ENCODE measurements around the gene TMEM175. TPM values are rescaled to one million over a fixed set of nuclear protein-coding genes. Genes with fewer than 3 reads are reported as not detected.

Gene TMEM175
- total and polyA plus RNA-seq, 2 experiments from 2014 or later = 31.2 to 36.5 TPM

GRCh38 chr4:963276-964225, 31.3 kb downstream of the TMEM175 start:
- no peak overlapping the region for H3K4me3 ChIP-seq
- no peaks in the 10 kb centered on the region for H3K36me3 ChIP-seq (ENCODE audit: low read depth)
- no peaks in the 10 kb centered on the region for H3F3A ChIP-seq (ENCODE audit: insufficient read depth)
- TF ChIP-seq EZH2phosphoT487 (IDR thresholded peaks at IDR 0.05; ENCODE audit: insufficient read depth, low read depth) (no peak), EZH2 (IDR thresholded peaks at IDR 0.05; ENCODE audit: insufficient read depth, poor library complexity, severe bottlenecking) (no peak)
- no peak overlapping the region for H3K9ac ChIP-seq
- no peak overlapping the region for H2AFZ ChIP-seq
- H4K20me1 ChIP-seq (ENCODE audit: insufficient read depth) = no peaks in the 10 kb centered on the region
- in situ Hi-C loops (cut with MboI) = no loop called here
- H3K4me2 ChIP-seq (ENCODE audit: unreplicated experiment) = no peak overlapping the region
- H3K27me3 ChIP-seq (replicated peaks; ENCODE audit: insufficient read depth) = no peaks in the 10 kb centered on the region
- no peaks in the 10 kb centered on the region for H3K79me2 ChIP-seq (ENCODE audit: insufficient read depth)
- H3K27ac ChIP-seq = no peak overlapping the region
- WGBS, 2 experiments (ENCODE audit: low coverage in 1 of 2, low lambda C conversion rate in 2 of 2, missing lambda C conversion rate in 2 of 2) = 95 to 96% methylated on average over 38 to 39 of the region's 39 CpGs
- H3K9me3 ChIP-seq (ENCODE audit: low read depth) = no peaks in the 10 kb centered on the region
- no peaks in the 10 kb centered on the region for H3K4me1 ChIP-seq (ENCODE audit: insufficient read depth)
- H3K9me2 ChIP-seq (ENCODE audit: insufficient read depth) = no peaks in the 10 kb centered on the region
- DNase-seq = no peak

GRCh38 chr4:964346-965025, 32.2 kb downstream of the TMEM175 start:
- H3K36me3 ChIP-seq (ENCODE audit: low read depth) = no peaks in the 10 kb centered on the region
- no peaks in the 10 kb centered on the region for H3K4me1 ChIP-seq (ENCODE audit: insufficient read depth)
- no peaks in the 10 kb centered on the region for H3K9me2 ChIP-seq (ENCODE audit: insufficient read depth)
- H3K79me2 ChIP-seq (ENCODE audit: insufficient read depth) = no peaks in the 10 kb centered on the region
- in situ Hi-C loops (cut with MboI) = no loop called here
- H3K27me3 ChIP-seq (replicated peaks; ENCODE audit: insufficient read depth) = no peaks in the 10 kb centered on the region
- no peak overlapping the region for H2AFZ ChIP-seq
- no peak overlapping the region for H3K27ac ChIP-seq
- WGBS, 2 experiments (ENCODE audit: low coverage in 1 of 2, low lambda C conversion rate in 2 of 2, missing lambda C conversion rate in 2 of 2) = 88 to 93% methylated on average over 17 to 18 of the region's 23 CpGs
- no peak for DNase-seq
- H4K20me1 ChIP-seq (ENCODE audit: insufficient read depth) = no peaks in the 10 kb centered on the region
- H3K9me3 ChIP-seq (ENCODE audit: low read depth) = no peaks in the 10 kb centered on the region
- TF ChIP-seq EZH2phosphoT487 (IDR thresholded peaks at IDR 0.05; ENCODE audit: insufficient read depth, low read depth) (no peak), EZH2 (IDR thresholded peaks at IDR 0.05; ENCODE audit: insufficient read depth, poor library complexity, severe bottlenecking) (no peak)
- no peak overlapping the region for H3K4me3 ChIP-seq
- H3F3A ChIP-seq (ENCODE audit: insufficient read depth) = no peaks in the 10 kb centered on the region
- H3K4me2 ChIP-seq (ENCODE audit: unreplicated experiment) = no peak overlapping the region
- no peak overlapping the region for H3K9ac ChIP-seq

DNA sequence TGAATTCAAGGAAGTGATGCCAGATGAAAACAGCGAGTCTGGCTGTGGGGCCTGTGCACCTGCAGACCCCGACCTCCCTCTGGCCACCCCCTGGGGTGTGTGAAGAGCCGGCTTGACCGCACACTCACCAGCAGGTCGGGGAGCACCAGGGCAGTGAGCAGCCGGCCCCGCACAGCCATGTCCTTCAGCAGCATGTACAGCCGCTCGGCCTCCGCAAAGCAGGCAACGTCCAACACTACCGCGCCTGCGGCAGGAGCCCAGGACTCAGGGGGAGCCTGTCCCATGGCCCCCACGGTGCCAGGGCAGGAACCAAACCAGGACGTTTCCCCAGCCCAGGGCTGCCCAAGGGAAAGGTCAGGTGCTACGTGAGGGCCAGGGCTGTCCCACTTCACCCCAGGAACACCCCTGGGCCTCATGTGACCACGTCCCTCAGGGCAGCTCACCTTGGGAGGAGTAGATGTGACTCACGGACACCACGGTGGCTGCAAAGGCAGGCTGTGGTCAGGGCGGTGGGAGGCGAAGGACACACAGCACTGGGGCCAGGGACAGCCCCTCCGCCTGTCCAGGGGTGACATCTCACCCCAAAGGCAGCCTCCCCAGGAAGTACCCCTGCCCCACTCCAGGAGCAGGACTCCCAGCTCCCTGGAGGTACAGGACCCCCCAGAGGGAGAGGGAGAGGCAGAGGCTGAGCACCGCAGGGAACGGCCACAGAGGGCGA, 32.9 kb downstream of the TMEM175 start:
- in situ Hi-C loops (cut with MboI) = no loop called here
- 93 to 94% methylated on average over 26 of the region's 26 CpGs for WGBS, 2 experiments (ENCODE audit: low coverage in 1 of 2, low lambda C conversion rate in 2 of 2, missing lambda C conversion rate in 2 of 2)
- H3K36me3 ChIP-seq (ENCODE audit: low read depth) = no peaks in the 10 kb centered on the region
- H3K9me2 ChIP-seq (ENCODE audit: insufficient read depth) = no peaks in the 10 kb centered on the region
- no peaks in the 10 kb centered on the region for H3F3A ChIP-seq (ENCODE audit: insufficient read depth)
- H3K27me3 ChIP-seq (replicated peaks; ENCODE audit: insufficient read depth) = no peaks in the 10 kb centered on the region
- TF ChIP-seq EZH2 (IDR thresholded peaks at IDR 0.05; ENCODE audit: insufficient read depth, poor library complexity, severe bottlenecking) (no peak), EZH2phosphoT487 (IDR thresholded peaks at IDR 0.05; ENCODE audit: insufficient read depth, low read depth) (no peak)
- no peak overlapping the region for H3K27ac ChIP-seq
- no peaks in the 10 kb centered on the region for H3K9me3 ChIP-seq (ENCODE audit: low read depth)
- H4K20me1 ChIP-seq (ENCODE audit: insufficient read depth) = no peaks in the 10 kb centered on the region
- no peak overlapping the region for H3K9ac ChIP-seq
- no peak for DNase-seq
- no peaks in the 10 kb centered on the region for H3K4me1 ChIP-seq (ENCODE audit: insufficient read depth)
- H3K79me2 ChIP-seq (ENCODE audit: insufficient read depth) = no peaks in the 10 kb centered on the region
- no peak overlapping the region for H2AFZ ChIP-seq
- H3K4me3 ChIP-seq = no peak overlapping the region
- H3K4me2 ChIP-seq (ENCODE audit: unreplicated experiment) = no peak overlapping the region

GRCh38 chr4:965766-966134, 33.5 kb downstream of the TMEM175 start:
- no peak overlapping the region for H3K27ac ChIP-seq
- H3K4me3 ChIP-seq = no peak overlapping the region
- no peaks in the 10 kb centered on the region for H3K4me1 ChIP-seq (ENCODE audit: insufficient read depth)
- H3K9me2 ChIP-seq (ENCODE audit: insufficient read depth) = no peaks in the 10 kb centered on the region
- in situ Hi-C loops (cut with MboI) = no loop called here
- no peaks in the 10 kb centered on the region for H3K79me2 ChIP-seq (ENCODE audit: insufficient read depth)
- H3F3A ChIP-seq (ENCODE audit: insufficient read depth) = no peaks in the 10 kb centered on the region
- no peaks in the 10 kb centered on the region for H3K27me3 ChIP-seq (replicated peaks; ENCODE audit: insufficient read depth)
- no peak overlapping the region for H3K9ac ChIP-seq
- WGBS, 2 experiments (ENCODE audit: low coverage in 1 of 2, low lambda C conversion rate in 2 of 2, missing lambda C conversion rate in 2 of 2) = 87 to 92% methylated on average over 21 of the region's 21 CpGs
- TF ChIP-seq EZH2 (IDR thresholded peaks at IDR 0.05; ENCODE audit: insufficient read depth, poor library complexity, severe bottlenecking) (no peak), EZH2phosphoT487 (IDR thresholded peaks at IDR 0.05; ENCODE audit: insufficient read depth, low read depth) (no peak)
- no peak for DNase-seq
- no peaks in the 10 kb centered on the region for H4K20me1 ChIP-seq (ENCODE audit: insufficient read depth)
- H3K4me2 ChIP-seq (ENCODE audit: unreplicated experiment) = no peak overlapping the region
- H3K36me3 ChIP-seq (ENCODE audit: low read depth) = no peaks in the 10 kb centered on the region
- no peak overlapping the region for H2AFZ ChIP-seq
- H3K9me3 ChIP-seq (ENCODE audit: low read depth) = no peaks in the 10 kb centered on the region

Measured in GM23248 (cell line).